AG04450 (cell line): ENCODE measurements around the gene CHD6. TPM values are rescaled to one million over a fixed set of nuclear protein-coding genes. Genes with fewer than 3 reads are reported as not detected.

Source experiments
- CTCF ChIA-PET: fragments of 300-600, 350-600 bp; formaldehyde crosslinking; extraction: SDS; loops from one replicate; lab custom pipeline; 2022; ENCODE audit warnings: antibody characterized with exemption, inconsistent platforms; lab: Charles Lee
- POLR2A ChIA-PET: fragments of 350-600 bp; formaldehyde crosslinking; extraction: SDS; loops from one replicate; lab custom pipeline; 2021; ENCODE audit warnings: antibody characterized with exemption, inconsistent platforms; lab: Yijun Ruan, JAX
- DNase-seq: peaks from one replicate; pipeline ENCODE4 v3.0.0-alpha.2; 2011; ENCODE audit warnings: low read depth, low spot score
- H3K27ac ChIP-seq: one replicate; pipeline ENCODE4 v1.5.1; 2012; ENCODE audit warnings: low read depth, low read length, control low read depth
- H3K27me3 ChIP-seq: one replicate; pipeline ENCODE4 v1.6.0; 2012; ENCODE audit warnings: low read length; ENCODE audit not compliant: control insufficient read depth, insufficient read depth
- H3K4me3 ChIP-seq: 2 replicates; pipeline ENCODE4 v1.5.1; 2011; ENCODE audit warnings: mild to moderate bottlenecking, low read depth, low read length, control low read depth
- H3K9me3 ChIP-seq: 2 replicates; pipeline ENCODE4 v1.5.1; 2012; ENCODE audit warnings: low read length; ENCODE audit not compliant: control insufficient read depth, insufficient read depth
- polyA plus RNA-seq: library from polyadenylated mRNA; depleted of rRNA; stranded (reverse); fragments of >200 nt; gene quantifications from 2 replicates; pipeline ENCODE4 v1.2.3, GENCODE V29; 2011
- TF ChIP-seq, protein P1 (sequence below): IDR thresholded peaks from 2 replicates; pipeline ENCODE4 v1.5.1; 2011; ENCODE audit warnings: low read depth, low read length, control low read depth, inconsistent platforms

CHD6 gene
- polyA plus RNA-seq, 1 experiment: 21.7 TPM

DNA sequence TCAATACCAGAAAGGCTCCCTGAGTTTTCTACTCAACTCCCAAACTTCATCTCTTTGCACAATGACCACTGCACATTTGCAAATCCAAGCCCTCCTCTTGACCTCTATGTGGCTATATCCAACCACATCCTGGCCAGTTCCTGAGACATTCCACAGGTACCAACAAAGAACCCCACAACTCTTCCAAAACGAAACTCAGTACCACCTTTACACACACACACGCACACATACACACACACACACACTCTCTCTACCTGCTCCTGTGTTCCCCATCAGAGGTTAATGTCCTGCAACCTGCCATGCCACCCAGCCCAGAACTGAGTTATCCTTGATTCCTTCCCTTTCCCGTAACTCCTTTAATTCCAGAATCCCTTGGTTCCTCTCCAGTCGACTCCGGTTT, 58.5 kb downstream of the CHD6 start:
- Histone ChIP-seq H3K4me3 (no peak overlapping the region), H3K27ac (no peak overlapping the region), H3K27me3 (no peaks in the 10 kb centered on the region), H3K9me3 (no peaks in the 10 kb centered on the region; the same call in 1 of the 2 replicates)
- TF ChIP-seq, protein P1, sequence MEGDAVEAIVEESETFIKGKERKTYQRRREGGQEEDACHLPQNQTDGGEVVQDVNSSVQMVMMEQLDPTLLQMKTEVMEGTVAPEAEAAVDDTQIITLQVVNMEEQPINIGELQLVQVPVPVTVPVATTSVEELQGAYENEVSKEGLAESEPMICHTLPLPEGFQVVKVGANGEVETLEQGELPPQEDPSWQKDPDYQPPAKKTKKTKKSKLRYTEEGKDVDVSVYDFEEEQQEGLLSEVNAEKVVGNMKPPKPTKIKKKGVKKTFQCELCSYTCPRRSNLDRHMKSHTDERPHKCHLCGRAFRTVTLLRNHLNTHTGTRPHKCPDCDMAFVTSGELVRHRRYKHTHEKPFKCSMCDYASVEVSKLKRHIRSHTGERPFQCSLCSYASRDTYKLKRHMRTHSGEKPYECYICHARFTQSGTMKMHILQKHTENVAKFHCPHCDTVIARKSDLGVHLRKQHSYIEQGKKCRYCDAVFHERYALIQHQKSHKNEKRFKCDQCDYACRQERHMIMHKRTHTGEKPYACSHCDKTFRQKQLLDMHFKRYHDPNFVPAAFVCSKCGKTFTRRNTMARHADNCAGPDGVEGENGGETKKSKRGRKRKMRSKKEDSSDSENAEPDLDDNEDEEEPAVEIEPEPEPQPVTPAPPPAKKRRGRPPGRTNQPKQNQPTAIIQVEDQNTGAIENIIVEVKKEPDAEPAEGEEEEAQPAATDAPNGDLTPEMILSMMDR: no peak
- no peak for DNase-seq
- ChIA-PET CTCF (interaction anchor here (0.7 kb wide), 1 partner anchor 16 kb away, joined by 3 read pairs; no protein-coding TSS in a partner anchor), POLR2A (no interaction called here)

DNA sequence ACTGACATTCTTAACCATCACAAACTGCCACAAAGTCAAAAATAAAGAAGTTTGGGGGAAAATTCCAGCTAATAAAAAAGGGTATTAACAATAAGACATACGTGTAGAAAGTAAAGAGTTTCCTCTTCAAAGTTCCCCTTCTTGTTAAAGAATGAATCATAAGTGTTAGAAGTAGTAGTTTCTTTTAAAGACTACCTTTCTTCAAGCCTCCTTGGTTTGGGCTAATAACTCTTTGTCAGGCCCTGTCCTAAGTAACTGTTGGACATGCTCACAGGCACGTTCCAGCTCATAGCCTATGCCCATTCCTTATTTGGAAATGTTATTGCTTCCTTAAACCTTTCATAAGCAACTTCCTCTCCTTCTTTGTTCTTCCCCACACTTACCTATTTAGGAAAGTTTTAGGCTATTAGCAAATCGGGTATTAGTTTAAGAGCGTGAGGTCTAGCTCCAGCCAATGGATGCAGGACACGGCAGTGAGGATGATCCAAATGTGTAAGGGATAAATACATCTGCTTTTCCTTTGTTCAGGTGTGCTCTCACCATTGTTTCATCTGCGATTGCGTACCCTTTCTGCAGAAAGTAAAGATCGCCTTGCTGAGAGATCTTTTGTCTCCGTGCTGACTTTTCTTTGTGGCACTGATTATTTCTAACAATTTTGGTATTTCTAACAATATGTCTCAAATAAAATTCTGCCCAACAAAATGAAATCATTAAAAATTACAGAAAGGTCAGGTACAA, 64.9 kb downstream of the CHD6 start:
- Histone ChIP-seq H3K27me3 (no peaks in the 10 kb centered on the region), H3K27ac (no peak overlapping the region), H3K4me3 (no peak overlapping the region), H3K9me3 (peaks cover 7% of the 10 kb centered on the region)
- TF ChIP-seq, protein P1: no peak
- DNase-seq: no peak
- POLR2A ChIA-PET: no interaction called here
- CTCF ChIA-PET: no interaction called here

DNA sequence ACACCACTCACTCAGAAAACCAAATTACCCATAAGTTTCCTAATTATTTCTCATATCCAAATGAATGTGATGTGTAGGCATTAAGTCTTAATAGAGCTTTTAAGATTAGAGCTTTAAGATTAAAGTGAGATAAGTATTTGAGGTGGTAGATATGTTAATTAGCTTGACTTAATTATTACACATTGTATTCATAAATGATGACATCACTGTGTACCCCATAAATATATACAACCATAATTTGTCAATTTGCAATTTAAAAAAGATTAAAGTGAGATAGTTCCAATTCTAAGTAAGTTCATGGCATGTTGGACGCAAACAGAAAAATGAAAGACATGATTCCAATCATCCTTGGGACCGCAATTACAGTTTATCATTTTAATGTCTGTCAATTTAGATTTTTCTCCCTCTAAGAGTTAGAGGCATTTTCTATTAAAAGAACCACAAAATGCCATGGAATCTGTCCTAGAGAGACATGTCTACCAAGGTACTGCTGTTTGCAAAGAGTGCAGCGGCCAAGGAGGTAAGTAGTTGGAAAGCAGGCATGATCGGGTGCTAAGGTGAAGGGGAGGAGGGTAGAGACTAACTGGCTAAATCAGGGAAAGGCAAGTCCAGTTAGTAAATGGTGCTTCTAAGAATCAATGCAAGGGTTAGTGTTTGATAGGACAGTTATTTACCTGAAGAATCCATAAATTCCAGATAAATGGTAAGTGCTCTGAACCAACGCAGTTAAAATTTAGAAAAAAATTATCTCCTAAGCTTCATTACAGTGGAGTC, 65.7 kb downstream of the CHD6 start:
- H3K4me3 ChIP-seq: no peak overlapping the region
- no peak overlapping the region for H3K27ac ChIP-seq
- POLR2A ChIA-PET: no interaction called here
- CTCF ChIA-PET: no interaction called here
- no peak for DNase-seq
- H3K9me3 ChIP-seq: peaks cover 7% of the 10 kb centered on the region
- TF ChIP-seq, protein P1: no peak
- no peaks in the 10 kb centered on the region for H3K27me3 ChIP-seq

DNA sequence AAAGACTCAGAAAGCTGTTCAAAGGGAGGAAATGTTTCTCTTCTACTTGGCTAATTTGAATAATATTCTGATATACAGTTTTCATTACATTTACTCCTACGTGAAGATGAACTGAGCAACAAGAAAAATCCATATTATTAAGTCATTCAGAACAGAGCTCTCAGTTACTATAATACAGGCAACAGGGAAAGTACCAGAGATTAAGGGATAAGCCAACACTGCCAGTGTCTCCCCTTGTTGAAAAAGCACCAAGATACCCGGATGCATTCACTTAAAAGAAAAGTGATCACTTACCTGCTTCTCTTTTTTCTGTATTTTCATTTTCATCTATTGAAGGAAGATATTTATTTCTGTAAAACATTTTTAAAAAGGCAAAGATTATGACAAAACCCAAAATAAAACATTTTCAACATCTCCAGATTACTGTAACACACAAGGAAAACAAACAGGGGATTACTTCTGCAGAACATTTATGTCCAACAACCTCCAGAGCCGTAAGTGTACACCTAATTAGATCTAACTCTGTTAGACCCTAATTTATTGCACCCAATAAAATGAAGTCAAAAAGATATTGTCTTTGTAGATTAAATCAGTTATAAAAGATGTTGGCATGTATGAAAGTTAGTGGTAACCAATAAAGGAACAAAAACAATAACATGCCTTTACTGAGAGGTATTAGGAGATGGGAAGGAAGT, 67.0 kb downstream of the CHD6 start:
- no peak for DNase-seq
- peaks cover 7% of the 10 kb centered on the region for H3K9me3 ChIP-seq
- ChIA-PET CTCF (no interaction called here), POLR2A (no interaction called here)
- no peaks in the 10 kb centered on the region for H3K27me3 ChIP-seq
- H3K4me3 ChIP-seq: no peak overlapping the region
- TF ChIP-seq, protein P1: no peak
- H3K27ac ChIP-seq: no peak overlapping the region
